Neutrophil (primary cell): ENCODE results near the gene TBL1XR1.

Source experiments
- H3K27ac ChIP-seq: fragments of 200-600 bp; sonication (generic); 2 replicates; pipeline ENCODE4 v1.5.1; 2016; ENCODE audit warnings: mild to moderate bottlenecking, moderate library complexity
- H3K27me3 ChIP-seq: fragments of 200-600 bp; sonication (generic); 2 replicates; pipeline ENCODE4 v1.6.0; 2016; ENCODE audit warnings: mild to moderate bottlenecking
- H3K36me3 ChIP-seq: fragments of 200-600 bp; sonication (generic); 2 replicates; pipeline ENCODE4 v1.5.1; 2017
- H3K4me1 ChIP-seq, 2 experiments: fragments of 200-600 bp in 1 of 2; sonication (generic) in 1 of 2; 1 replicate in 1 of 2; 2 replicates in 1 of 2; pipeline versions ENCODE4 v1.5.1 to v1.6.1; 2013 to 2016; ENCODE audit warnings: low read depth in 1 of 2, low read length in 1 of 2, mild to moderate bottlenecking in 1 of 2, moderate library complexity in 1 of 2; ENCODE audit not compliant: control insufficient read depth in 1 of 2, insufficient read depth in 1 of 2
- H3K4me3 ChIP-seq, 2 experiments: fragments of 200-600 bp in 1 of 2; sonication (generic) in 1 of 2; 1 replicate in 1 of 2; 2 replicates in 1 of 2; pipeline ENCODE4 v1.5.1; 2013 to 2016; ENCODE audit warnings: low read depth in 1 of 2, low read length in 1 of 2, mild to moderate bottlenecking in 1 of 2, moderate library complexity in 1 of 2
- H3K9me3 ChIP-seq: fragments of 200-600 bp; sonication (generic); 2 replicates; pipeline ENCODE4 v1.5.1; 2016
- TF ChIP-seq, protein P1 (sequence below): fragments of 200-600 bp; sonication (generic); IDR thresholded peaks from 2 replicates; pipeline ENCODE4 v1.5.1; 2016; ENCODE audit warnings: antibody characterized with exemption

Gene TBL1XR1

DNA sequence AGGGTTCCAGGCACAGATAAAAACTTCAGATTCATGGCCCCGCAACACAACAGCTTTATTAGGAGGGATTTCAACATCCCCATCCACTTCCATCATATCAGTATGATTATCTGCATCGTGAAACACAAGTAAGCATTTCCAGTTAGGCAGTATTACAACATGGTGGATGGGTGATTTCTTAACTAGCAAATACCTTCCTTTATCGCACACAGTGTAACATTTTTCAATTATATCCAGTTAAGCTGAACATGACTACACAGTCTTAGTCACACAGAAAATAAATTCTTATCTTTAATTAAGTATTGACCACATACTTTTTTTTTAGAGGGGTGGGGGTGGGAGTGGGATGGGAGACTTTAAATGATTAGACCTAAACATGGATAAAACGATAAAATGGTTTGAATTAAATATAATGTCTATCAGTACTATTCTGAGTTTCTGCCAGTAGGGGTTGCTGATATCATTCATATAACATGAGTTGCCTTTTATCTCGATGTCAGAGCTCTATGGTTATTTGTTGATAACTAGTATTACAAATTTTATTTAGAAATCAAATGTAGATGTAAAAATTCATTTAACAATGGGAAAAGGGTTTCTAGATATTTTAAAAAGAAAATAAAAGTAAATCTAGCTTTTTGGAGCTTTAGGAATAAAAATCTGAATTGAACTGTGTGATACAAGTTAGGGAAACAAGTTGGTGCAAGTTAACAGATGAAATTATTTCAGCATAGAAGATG lies 146.6 kb downstream of the TBL1XR1 start:
- peak overlapping the region; percentile 34 for H3K27ac ChIP-seq
- TF ChIP-seq, protein P1, sequence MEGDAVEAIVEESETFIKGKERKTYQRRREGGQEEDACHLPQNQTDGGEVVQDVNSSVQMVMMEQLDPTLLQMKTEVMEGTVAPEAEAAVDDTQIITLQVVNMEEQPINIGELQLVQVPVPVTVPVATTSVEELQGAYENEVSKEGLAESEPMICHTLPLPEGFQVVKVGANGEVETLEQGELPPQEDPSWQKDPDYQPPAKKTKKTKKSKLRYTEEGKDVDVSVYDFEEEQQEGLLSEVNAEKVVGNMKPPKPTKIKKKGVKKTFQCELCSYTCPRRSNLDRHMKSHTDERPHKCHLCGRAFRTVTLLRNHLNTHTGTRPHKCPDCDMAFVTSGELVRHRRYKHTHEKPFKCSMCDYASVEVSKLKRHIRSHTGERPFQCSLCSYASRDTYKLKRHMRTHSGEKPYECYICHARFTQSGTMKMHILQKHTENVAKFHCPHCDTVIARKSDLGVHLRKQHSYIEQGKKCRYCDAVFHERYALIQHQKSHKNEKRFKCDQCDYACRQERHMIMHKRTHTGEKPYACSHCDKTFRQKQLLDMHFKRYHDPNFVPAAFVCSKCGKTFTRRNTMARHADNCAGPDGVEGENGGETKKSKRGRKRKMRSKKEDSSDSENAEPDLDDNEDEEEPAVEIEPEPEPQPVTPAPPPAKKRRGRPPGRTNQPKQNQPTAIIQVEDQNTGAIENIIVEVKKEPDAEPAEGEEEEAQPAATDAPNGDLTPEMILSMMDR = peak; percentile 48
- H3K36me3 ChIP-seq = peaks cover 60% of the 10 kb centered on the region
- H3K4me3 ChIP-seq = no peak overlapping the region
- no peaks in the 10 kb centered on the region for H3K27me3 ChIP-seq
- peaks cover 7 to 9% of the 10 kb centered on the region in 2 experiments for H3K4me1 ChIP-seq
- no peaks in the 10 kb centered on the region for H3K9me3 ChIP-seq

DNA sequence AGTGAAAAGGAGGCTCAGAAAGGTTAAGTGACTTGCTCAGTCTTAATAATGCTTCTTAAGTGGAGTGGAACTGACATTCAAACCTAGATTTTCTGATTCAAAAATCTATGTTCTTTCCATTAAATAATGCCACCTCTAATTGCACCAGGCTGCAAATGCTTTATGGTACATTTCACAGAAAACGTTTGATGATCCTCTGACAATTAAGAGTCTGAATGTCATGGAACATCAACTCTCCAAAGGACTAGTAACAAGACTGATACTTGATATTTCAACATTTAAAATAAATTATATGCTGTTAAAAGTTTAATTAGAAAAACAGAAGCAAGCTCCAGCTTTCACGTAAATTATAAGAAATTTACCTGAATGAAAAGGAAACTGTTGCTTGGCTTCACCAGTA lies 151.5 kb downstream of the TBL1XR1 start:
- H3K4me1 ChIP-seq = peaks cover 5 to 10% of the 10 kb centered on the region in 2 experiments
- no peak overlapping the region for H3K4me3 ChIP-seq
- H3K9me3 ChIP-seq = no peaks in the 10 kb centered on the region
- H3K27ac ChIP-seq = no peak overlapping the region
- H3K36me3 ChIP-seq = peaks cover 62% of the 10 kb centered on the region
- TF ChIP-seq, protein P1 = no peak
- H3K27me3 ChIP-seq = no peaks in the 10 kb centered on the region

DNA sequence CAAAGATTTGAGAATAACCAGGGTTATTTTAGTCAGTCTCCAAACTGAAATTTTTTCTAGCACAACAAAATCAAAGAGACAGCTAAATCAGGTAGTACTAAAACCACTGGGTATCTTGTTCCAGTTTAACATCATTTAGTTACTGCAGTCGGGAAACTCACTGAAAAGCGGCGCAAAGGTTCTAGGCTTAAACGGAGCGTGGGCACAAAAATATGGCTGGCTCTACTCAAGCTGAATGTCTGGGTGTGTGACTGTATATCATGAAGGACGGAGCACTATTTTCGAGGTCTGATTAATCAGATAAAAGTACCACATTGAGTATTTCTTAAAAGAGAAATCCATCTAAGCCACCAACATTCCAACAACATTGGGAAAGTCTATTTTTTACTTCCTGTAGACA lies 152.1 kb downstream of the TBL1XR1 start:
- TF ChIP-seq, protein P1 = no peak
- Histone ChIP-seq H3K27ac (no peak overlapping the region), H3K27me3 (no peaks in the 10 kb centered on the region), H3K4me1 (peaks cover 0 to 5% of the 10 kb centered on the region in 2 experiments), H3K36me3 (peaks cover 62% of the 10 kb centered on the region), H3K9me3 (no peaks in the 10 kb centered on the region), H3K4me3 (no peak overlapping the region)

DNA sequence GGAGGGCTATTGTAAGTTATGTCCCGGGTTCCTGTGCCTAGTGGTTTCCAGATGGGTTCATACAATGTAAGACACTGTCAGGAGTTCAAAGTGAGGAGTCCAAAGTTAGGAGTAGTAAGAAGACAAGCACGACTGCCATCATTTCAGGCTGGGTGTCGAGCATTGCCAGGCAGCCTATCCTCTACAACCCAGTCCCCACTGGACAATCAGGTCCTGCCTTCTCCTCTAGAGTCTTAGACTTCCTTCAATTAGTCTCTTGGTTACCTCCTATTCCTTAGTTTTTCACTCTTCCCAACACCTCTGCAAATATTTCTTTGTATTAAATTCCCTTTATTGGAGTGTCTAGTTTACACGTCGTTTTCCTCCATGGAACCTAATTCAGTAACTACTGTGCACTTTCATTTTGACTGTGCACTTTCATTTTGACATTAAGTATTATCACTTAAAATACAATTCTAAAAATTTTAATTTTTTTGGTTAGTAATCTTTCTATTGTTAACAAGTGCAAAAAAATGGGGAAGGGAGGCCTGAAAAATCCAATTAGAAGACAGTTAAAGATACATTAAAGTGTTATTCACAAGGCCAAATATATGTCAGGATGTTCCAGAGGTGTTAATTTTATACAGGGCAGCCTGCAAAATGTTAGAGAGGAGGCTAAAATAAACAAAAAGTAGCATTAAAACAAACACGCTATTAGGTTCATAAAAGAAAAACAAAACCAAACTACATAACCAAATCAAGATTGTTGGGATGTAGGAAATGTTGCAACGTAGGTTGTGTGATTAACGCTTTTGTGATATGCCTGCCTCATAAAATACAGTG lies 155.3 kb downstream of the TBL1XR1 start:
- TF ChIP-seq, protein P1 = no peak

DNA sequence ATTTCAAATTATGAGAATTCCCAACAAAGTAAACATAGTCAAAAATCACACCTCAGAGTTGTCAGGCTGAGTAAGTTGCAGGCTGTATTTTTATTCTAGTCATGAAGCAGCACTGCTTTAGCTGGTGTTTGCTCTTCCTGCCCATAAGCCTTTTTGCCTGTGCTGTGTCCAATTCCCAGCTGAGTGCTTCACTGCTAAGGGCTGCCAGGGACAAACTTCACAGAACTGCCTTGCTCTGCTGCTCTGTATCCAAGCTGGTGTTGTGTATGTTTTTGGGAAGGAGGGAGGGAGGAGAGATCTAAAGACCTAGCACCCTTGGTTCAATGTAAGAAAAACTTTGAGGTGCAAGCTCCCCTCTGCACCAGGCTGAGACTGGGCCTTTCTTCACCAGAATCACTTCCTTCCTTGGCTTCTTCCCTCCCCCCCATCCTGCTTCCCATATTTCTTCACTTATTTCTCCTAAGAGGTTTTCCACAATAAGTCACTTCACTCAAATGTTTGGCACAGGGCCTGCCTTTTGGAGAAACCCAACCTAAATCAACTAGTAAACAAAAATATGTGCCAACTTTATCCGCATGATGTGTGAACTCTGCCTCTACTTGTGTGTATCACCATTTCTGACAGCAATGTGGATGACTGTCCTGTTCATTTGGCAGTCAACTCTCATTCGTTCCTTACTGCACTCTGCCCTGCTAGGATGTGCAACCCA lies 156.1 kb downstream of the TBL1XR1 start:
- Histone ChIP-seq H3K4me3 (no peak overlapping the region), H3K9me3 (no peaks in the 10 kb centered on the region), H3K27ac (peak overlapping the region; percentile 3), H3K36me3 (peaks cover 51% of the 10 kb centered on the region), H3K27me3 (no peaks in the 10 kb centered on the region), H3K4me1 (peaks cover 0 to 5% of the 10 kb centered on the region in 2 experiments)
- TF ChIP-seq, protein P1 = no peak

More for the DNA sequence above, 155.3 kb downstream of the TBL1XR1 start:
- Histone ChIP-seq H3K27me3 (no peaks in the 10 kb centered on the region), H3K36me3 (peaks cover 51% of the 10 kb centered on the region), H3K4me1 (peaks cover 0 to 5% of the 10 kb centered on the region in 2 experiments), H3K4me3 (no peak overlapping the region), H3K9me3 (no peaks in the 10 kb centered on the region), H3K27ac (peak overlapping the region; percentile 3)
